ENCODE measurements around the gene SCAMP5.

The SCAMP5 gene

DNA sequence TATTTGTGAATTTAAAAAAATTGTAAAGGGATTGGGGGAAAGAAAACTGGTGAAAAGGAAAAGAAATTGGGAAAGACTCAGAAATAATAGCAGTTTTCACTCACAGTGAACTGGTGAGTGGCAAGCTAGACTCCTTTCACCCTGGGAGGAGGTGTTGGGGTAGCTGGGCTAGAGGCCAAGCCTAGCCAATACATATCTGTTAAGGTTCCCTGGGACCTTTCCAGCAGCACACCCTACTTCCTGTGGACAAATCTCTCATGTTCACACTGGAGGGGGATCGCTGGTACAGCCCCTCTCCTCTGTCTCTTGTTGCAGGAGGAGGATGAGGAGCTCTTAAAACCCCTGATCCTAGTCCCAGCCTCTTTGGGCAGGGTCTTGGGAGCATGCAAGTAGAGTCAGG, 35.1 kb upstream of the SCAMP5 start:
- Mint-ChIP-seq H3K4me1 (ENCODE audit: low read depth in 2 of 2) (peaks cover 6 to 15% of the 10 kb centered on the region in 2 donors), H3K4me3 (no peak overlapping the region), H3K9me3 (no peaks in the 10 kb centered on the region), H3K27ac (peak overlapping the region in 1 of 2 donors; percentile 68), H3K36me3 (ENCODE audit: insufficient read depth) (no peaks in the 10 kb centered on the region), H3K27me3 (peaks cover 34 to 58% of the 10 kb centered on the region in 2 donors)
- DNase-seq (no peak), ATAC-seq (replicated peaks) (no peak)

GRCh38 chr15:74960995-74961588, 34.3 kb upstream of the SCAMP5 start:
- Mint-ChIP-seq H3K27me3 (peaks cover 34 to 58% of the 10 kb centered on the region in 2 donors), H3K9me3 (no peaks in the 10 kb centered on the region), H3K36me3 (ENCODE audit: insufficient read depth) (no peaks in the 10 kb centered on the region), H3K4me1 (ENCODE audit: low read depth in 2 of 2) (peaks cover 6 to 12% of the 10 kb centered on the region in 2 donors), H3K4me3 (no peak overlapping the region), H3K27ac (peak overlapping the region in 1 of 2 donors; percentile 68)
- DNase-seq (no peak), ATAC-seq (replicated peaks) (no peak)

DNA sequence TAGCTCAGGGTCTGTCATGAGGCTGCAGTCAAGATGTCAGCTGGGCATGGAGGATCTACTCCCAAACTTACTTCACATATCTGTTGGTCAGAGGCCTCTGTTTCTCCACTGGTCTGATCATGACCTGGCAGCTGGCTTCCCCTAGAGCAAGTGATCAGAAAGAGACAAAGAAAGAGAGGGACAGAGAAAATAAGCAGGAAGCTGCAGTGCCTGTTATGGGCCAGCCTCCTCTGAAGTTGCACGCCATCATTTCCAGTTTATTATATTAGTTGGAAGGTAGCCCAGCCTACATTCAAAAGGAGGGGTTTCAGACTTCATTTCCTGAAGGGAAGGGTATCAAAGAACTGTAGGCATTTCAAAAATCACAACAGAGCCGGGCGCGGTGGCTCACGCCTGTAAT, 33.7 kb upstream of the SCAMP5 start:
- H3K36me3 Mint-ChIP-seq (ENCODE audit: insufficient read depth): no peaks in the 10 kb centered on the region
- peaks cover 6 to 12% of the 10 kb centered on the region in 2 donors for H3K4me1 Mint-ChIP-seq (ENCODE audit: low read depth in 2 of 2)
- DNase-seq (no peak), ATAC-seq (replicated peaks) (no peak)
- H3K27ac Mint-ChIP-seq: no peak overlapping the region
- H3K9me3 Mint-ChIP-seq: no peaks in the 10 kb centered on the region
- no peak overlapping the region for H3K4me3 Mint-ChIP-seq
- H3K27me3 Mint-ChIP-seq: peaks cover 34 to 58% of the 10 kb centered on the region in 2 donors

- ATAC-seq (replicated peaks): no peak
- H3K36me3 Mint-ChIP-seq (ENCODE audit: insufficient read depth): no peaks in the 10 kb centered on the region
- peaks cover 34 to 55% of the 10 kb centered on the region in 2 donors for H3K27me3 Mint-ChIP-seq
- H3K4me3 Mint-ChIP-seq: no peak overlapping the region
- H3K4me1 Mint-ChIP-seq (ENCODE audit: low read depth in 2 of 2): peaks cover 6 to 12% of the 10 kb centered on the region in 2 donors
- no peak for DNase-seq
- H3K9me3 Mint-ChIP-seq: no peaks in the 10 kb centered on the region
- no peak overlapping the region for H3K27ac Mint-ChIP-seq
Observed at GRCh38 chr15:74962219-74962618, 33.1 kb upstream of the SCAMP5 start.

DNA sequence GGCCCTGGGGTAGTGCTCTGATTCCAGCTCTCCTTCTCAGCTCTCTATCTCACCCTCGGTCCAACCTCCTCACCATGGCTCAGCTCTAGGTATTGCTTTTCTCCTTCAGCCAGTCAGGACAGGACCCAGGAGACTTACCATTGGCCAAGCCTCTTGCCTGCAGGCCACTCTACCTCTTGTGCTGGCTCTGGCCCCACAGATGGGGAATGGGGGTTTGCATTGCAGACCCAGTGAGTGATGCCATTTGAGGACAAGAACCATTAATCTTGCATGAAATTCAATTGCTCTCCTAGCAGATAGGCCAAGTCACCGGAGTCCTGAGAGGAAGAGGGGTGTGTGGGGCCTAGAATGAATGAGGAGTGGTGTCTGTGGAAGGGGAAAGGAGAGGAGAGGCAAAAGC, 32.7 kb upstream of the SCAMP5 start:
- Mint-ChIP-seq H3K9me3 (no peaks in the 10 kb centered on the region), H3K27me3 (peaks cover 30 to 51% of the 10 kb centered on the region in 2 donors), H3K4me3 (no peak overlapping the region), H3K4me1 (ENCODE audit: low read depth in 2 of 2) (peaks cover 6 to 10% of the 10 kb centered on the region in 2 donors), H3K27ac (no peak overlapping the region), H3K36me3 (ENCODE audit: insufficient read depth) (no peaks in the 10 kb centered on the region)
- no peak for ATAC-seq (replicated peaks)
- DNase-seq: no peak

DNA sequence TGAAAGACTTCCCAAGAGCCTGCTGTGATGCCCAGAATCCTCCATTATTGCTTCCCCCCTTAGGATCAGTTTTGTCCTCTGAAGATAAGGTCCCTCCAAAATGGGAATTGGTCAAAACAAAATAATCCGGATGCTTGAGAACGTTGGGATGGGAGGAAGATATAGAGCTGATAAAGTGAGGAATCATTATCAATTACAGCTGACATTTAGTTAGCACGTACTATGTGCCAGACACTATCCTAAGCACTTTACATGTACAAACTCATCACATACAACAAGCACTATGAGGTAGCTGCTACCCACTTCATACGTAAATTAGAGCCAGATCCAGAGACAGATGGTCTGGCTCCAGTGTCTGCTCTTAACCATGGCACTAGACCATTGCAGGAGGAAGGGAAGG, 32.1 kb upstream of the SCAMP5 start:
- no peaks in the 10 kb centered on the region for H3K36me3 Mint-ChIP-seq (ENCODE audit: insufficient read depth)
- H3K4me1 Mint-ChIP-seq (ENCODE audit: low read depth in 2 of 2): peaks cover 6 to 8% of the 10 kb centered on the region in 2 donors
- H3K4me3 Mint-ChIP-seq: no peak overlapping the region
- peaks cover 25 to 45% of the 10 kb centered on the region in 2 donors for H3K27me3 Mint-ChIP-seq
- ATAC-seq (replicated peaks) (no peak), DNase-seq (no peak)
- H3K27ac Mint-ChIP-seq: no peak overlapping the region
- no peaks in the 10 kb centered on the region for H3K9me3 Mint-ChIP-seq

DNA sequence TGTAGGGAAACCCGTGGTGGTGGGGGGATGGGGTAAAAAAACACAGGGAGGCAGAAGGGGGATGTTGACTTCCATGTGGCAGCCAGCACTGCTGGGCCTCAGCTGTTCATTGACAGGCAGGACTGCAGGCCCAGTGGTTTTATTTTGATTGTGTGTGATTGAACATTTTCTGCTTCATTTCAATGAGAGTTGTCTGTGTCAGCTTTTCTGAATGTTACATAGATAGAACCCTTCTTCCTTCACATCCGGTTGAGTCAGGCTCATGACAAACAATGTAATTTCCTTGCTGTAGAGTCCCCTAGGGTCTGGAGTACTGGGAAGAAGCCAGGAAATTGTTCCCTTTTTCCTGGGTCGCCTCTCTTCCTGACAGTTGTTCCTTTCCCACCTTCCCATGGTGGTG, 30.6 kb upstream of the SCAMP5 start:
- no peak for DNase-seq
- H3K27ac Mint-ChIP-seq: no peak overlapping the region
- H3K36me3 Mint-ChIP-seq (ENCODE audit: insufficient read depth): no peaks in the 10 kb centered on the region
- ATAC-seq (replicated peaks): no peak
- no peaks in the 10 kb centered on the region for H3K4me1 Mint-ChIP-seq (ENCODE audit: low read depth in 2 of 2)
- peaks cover 10 to 30% of the 10 kb centered on the region in 2 donors for H3K27me3 Mint-ChIP-seq
- no peaks in the 10 kb centered on the region for H3K9me3 Mint-ChIP-seq
- H3K4me3 Mint-ChIP-seq: no peak overlapping the region

DNA sequence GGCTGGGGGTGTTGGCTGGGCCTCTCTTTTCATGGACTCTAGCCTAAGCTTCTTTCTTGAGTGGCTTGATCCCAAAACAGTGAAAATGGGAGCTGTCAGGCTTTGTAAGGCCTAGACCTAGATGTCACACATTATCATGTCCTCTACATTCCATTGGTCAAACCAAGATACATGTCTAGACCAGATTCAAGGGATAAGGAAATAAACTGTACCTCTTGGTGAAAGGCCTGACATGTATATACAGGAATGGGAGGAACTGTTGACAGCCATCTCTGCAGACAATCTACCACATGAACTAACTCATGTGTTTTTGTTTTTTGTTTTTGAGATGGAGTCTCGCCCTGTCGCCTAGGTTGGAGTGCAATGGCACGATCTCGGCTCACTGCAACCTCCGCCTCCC, 27.7 kb upstream of the SCAMP5 start:
- Mint-ChIP-seq H3K36me3 (ENCODE audit: insufficient read depth) (no peaks in the 10 kb centered on the region), H3K4me3 (no peak overlapping the region), H3K27me3 (peaks cover 2 to 10% of the 10 kb centered on the region in 2 donors), H3K4me1 (ENCODE audit: low read depth in 2 of 2) (no peaks in the 10 kb centered on the region), H3K27ac (no peak overlapping the region), H3K9me3 (no peaks in the 10 kb centered on the region)
- ATAC-seq (replicated peaks) (no peak), DNase-seq (no peak)

GRCh38 chr15:74976159-74976558, 19.2 kb upstream of the SCAMP5 start:
- H3K9me3 Mint-ChIP-seq: no peaks in the 10 kb centered on the region
- H3K4me1 Mint-ChIP-seq (ENCODE audit: low read depth in 2 of 2): no peaks in the 10 kb centered on the region
- no peak overlapping the region for H3K27ac Mint-ChIP-seq
- no peak overlapping the region for H3K4me3 Mint-ChIP-seq
- H3K27me3 Mint-ChIP-seq: peaks cover 21 to 31% of the 10 kb centered on the region in 2 donors
- H3K36me3 Mint-ChIP-seq (ENCODE audit: insufficient read depth): no peaks in the 10 kb centered on the region
- ATAC-seq (replicated peaks): no peak
- no peak for DNase-seq

GRCh38 chr15:74977599-74977998, 17.8 kb upstream of the SCAMP5 start:
- DNase-seq: no peak
- ATAC-seq (replicated peaks): no peak
- no peaks in the 10 kb centered on the region for H3K36me3 Mint-ChIP-seq (ENCODE audit: insufficient read depth)

DNA sequence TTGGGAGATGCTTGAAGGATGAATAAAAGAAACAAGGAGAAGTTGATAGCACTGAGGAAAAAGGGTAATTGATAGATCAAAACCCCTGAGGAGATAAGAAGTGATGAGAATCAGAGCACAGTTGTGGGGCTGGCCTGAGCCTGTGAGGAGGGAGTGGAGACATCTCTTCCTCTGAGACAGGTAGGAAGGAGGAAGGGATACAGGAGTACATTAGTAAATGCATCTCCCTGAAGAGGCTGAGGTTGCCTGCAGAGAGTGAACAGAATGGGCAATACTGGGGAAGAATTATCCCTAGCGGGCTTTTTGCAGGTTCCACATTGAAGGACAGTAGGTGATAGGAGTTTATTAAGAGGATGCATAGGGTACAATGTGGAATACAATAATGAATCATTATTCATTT, 17.3 kb upstream of the SCAMP5 start:
- no peak overlapping the region for H3K4me3 Mint-ChIP-seq
- H3K4me1 Mint-ChIP-seq (ENCODE audit: low read depth in 2 of 2): no peaks in the 10 kb centered on the region
- H3K27ac Mint-ChIP-seq: no peak overlapping the region
- H3K27me3 Mint-ChIP-seq: peaks cover 15 to 27% of the 10 kb centered on the region in 2 donors
- no peaks in the 10 kb centered on the region for H3K36me3 Mint-ChIP-seq (ENCODE audit: insufficient read depth)
- ATAC-seq (replicated peaks) (no peak), DNase-seq (no peak)
- H3K9me3 Mint-ChIP-seq: no peaks in the 10 kb centered on the region

More at GRCh38 chr15:74977599-74977998, 17.8 kb upstream of the SCAMP5 start:
- H3K4me1 Mint-ChIP-seq (ENCODE audit: low read depth in 2 of 2): no peaks in the 10 kb centered on the region
- H3K9me3 Mint-ChIP-seq: no peaks in the 10 kb centered on the region
- H3K27me3 Mint-ChIP-seq: peaks cover 20 to 32% of the 10 kb centered on the region in 2 donors
- H3K4me3 Mint-ChIP-seq: no peak overlapping the region
- no peak overlapping the region for H3K27ac Mint-ChIP-seq

DNA sequence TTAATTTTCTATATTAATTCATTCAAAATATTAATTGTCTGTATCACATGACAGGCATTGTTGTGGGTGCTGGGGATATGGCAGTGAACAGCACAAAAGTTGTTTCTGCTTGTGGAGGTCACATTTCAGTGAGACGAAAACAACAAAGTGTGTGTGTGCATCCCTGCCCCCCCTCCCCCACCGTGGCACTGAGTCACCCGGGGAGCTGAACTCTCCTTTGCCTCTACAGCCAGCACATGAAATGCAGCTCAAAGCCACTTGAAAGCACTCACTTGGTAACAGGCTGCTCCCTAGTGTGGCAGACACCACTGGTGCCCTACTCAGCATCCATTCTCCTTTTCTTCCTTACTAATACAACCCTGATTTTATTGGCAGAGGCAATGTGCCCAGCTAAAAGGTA, 16.9 kb upstream of the SCAMP5 start:
- no peaks in the 10 kb centered on the region for H3K9me3 Mint-ChIP-seq
- ATAC-seq (replicated peaks) (no peak), DNase-seq (no peak)
- H3K4me1 Mint-ChIP-seq (ENCODE audit: low read depth in 2 of 2): no peaks in the 10 kb centered on the region
- no peak overlapping the region for H3K4me3 Mint-ChIP-seq
- peaks cover 15 to 27% of the 10 kb centered on the region in 2 donors for H3K27me3 Mint-ChIP-seq
- H3K27ac Mint-ChIP-seq: no peak overlapping the region
- no peaks in the 10 kb centered on the region for H3K36me3 Mint-ChIP-seq (ENCODE audit: insufficient read depth)

DNA sequence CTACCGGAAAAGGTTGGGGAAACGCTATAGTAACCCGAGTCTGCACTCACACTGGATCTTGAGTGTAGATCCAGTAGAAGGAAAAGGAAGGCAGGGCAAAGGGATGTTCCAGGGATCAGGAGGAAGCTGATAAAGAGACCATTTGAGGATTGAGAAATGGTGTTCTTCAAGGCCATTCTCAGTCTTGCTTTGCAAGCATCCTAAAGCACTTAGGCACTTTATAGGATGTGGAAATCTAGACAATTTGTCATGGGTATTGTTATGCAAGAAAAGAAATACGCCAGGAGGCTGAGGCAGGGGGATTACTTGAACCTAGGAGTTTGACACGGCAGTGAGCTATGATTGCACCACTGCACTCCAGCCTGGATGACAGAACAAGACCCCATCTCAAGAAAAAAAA, 13.2 kb upstream of the SCAMP5 start:
- H3K9me3 Mint-ChIP-seq: no peaks in the 10 kb centered on the region
- H3K4me1 Mint-ChIP-seq (ENCODE audit: low read depth in 2 of 2): no peaks in the 10 kb centered on the region
- no peak overlapping the region for H3K27ac Mint-ChIP-seq
- ATAC-seq (replicated peaks) (no peak), DNase-seq (no peak)
- H3K27me3 Mint-ChIP-seq: peaks cover 37 to 48% of the 10 kb centered on the region in 2 donors
- H3K4me3 Mint-ChIP-seq: no peak overlapping the region
- no peaks in the 10 kb centered on the region for H3K36me3 Mint-ChIP-seq (ENCODE audit: insufficient read depth)

DNA sequence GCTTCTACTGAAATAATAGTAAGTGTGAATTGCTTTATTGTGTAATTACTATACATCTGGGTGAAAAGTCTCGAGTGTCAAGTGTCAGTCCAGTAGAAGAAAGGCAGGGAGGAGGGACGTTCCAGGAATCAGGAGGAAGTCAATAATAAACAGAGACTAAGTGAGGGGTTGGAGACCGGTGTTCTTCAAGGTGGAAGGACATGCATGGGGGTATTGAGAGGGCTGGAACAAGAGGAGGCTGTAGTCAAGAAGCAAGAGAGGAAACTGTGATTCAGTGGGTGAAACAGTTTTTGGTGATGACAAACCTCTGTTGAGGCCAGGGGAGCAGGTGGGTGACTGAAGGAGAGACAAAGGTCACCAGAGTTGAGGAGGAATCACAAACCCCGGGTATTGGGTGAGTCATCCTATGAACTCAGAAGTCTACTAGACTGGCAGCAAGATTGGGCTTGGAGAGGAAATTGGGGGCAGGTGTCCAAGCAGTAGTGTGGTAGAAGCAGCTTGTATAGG, 11.6 kb upstream of the SCAMP5 start:
- H3K27me3 Mint-ChIP-seq: peaks cover 37 to 52% of the 10 kb centered on the region in 2 donors

More for the DNA sequence above, 11.6 kb upstream of the SCAMP5 start:
- no peaks in the 10 kb centered on the region for H3K4me1 Mint-ChIP-seq (ENCODE audit: low read depth in 2 of 2)
- ATAC-seq (replicated peaks): no peak
- no peaks in the 10 kb centered on the region for H3K36me3 Mint-ChIP-seq (ENCODE audit: insufficient read depth)
- no peak overlapping the region for H3K27ac Mint-ChIP-seq
- no peak overlapping the region for H3K4me3 Mint-ChIP-seq
- no peaks in the 10 kb centered on the region for H3K9me3 Mint-ChIP-seq
- DNase-seq: no peak

Measured in effector memory CD8-positive, alpha-beta T cell (primary cell).